PC-3 (cell line): ENCODE data around the gene ADRM1.

Source experiments
- EZH2 ChIP-seq: fragments of 300-600 bp; sonication (generic); IDR thresholded peaks from one replicate; pipeline ENCODE4 v1.6.1; 2017; ENCODE audit warnings: antibody characterized with exemption, mild to moderate bottlenecking, low read length; ENCODE audit not compliant: unreplicated experiment
- TF ChIP-seq, protein P1 (sequence below): fragments of 300-600 bp; sonication (generic); conservative IDR thresholded peaks from 2 replicates; pipeline ENCODE4 v1.5.1; 2017; ENCODE audit warnings: antibody characterized with exemption, low read depth, mild to moderate bottlenecking, low read length

DNA sequence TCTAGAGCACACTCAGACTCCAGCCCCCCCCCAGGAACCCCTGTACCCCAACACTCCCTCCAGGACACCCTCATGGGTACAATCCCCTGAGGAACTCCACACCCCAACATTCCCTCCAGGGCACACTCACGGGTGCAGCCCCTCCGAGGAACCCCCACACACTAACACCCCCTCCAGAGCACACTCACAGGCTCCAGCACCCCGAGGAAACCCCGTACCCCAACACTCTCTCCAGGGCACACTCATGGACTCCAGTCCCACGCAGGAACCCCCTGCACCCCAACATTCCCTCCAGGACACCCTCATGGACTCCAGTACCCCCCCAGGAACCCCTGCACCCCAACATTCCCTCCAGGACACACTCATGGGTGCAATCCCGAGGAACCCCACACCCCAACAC, 32.7 kb downstream of the ADRM1 start:
- TF ChIP-seq, protein P1, sequence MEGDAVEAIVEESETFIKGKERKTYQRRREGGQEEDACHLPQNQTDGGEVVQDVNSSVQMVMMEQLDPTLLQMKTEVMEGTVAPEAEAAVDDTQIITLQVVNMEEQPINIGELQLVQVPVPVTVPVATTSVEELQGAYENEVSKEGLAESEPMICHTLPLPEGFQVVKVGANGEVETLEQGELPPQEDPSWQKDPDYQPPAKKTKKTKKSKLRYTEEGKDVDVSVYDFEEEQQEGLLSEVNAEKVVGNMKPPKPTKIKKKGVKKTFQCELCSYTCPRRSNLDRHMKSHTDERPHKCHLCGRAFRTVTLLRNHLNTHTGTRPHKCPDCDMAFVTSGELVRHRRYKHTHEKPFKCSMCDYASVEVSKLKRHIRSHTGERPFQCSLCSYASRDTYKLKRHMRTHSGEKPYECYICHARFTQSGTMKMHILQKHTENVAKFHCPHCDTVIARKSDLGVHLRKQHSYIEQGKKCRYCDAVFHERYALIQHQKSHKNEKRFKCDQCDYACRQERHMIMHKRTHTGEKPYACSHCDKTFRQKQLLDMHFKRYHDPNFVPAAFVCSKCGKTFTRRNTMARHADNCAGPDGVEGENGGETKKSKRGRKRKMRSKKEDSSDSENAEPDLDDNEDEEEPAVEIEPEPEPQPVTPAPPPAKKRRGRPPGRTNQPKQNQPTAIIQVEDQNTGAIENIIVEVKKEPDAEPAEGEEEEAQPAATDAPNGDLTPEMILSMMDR, result no peak
- TF ChIP-seq EZH2, result no peak
